Measurements from ENCODE around the gene TMEM81.

Gene TMEM81, protein sequence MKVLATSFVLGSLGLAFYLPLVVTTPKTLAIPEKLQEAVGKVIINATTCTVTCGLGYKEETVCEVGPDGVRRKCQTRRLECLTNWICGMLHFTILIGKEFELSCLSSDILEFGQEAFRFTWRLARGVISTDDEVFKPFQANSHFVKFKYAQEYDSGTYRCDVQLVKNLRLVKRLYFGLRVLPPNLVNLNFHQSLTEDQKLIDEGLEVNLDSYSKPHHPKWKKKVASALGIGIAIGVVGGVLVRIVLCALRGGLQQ

GRCh38 chr1:205084360-205084759 lies at the start of gene TMEM81:
Gene TMEM81 (minus strand): TSS chr1:205084460. CDS start chr1:205084320, 140 bp downstream.
- no peak for DNase-seq

DNA sequence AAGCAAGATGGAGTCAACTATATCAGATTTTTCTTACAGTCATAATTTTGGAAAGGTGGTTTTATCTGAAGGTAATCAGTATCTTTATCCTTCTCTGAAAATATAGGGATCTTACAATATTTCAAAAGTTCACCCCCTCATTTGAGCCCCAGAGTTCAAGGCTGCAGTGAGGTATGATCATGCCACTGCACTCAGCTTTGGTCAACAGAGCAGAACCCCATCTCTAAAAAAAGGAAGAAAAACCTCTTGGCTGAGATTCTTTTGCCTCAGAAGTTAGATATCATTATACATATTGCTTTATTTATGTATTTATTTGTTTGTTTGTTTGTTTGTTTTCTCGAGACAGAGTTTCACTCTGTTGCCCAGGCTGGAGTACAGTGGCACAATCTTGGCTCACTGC lies 49.0 kb upstream of the TMEM81 start:
- DNase-seq = no peak

- DNase-seq = no peak
Observed at GRCh38 chr1:205129447-205130029, 45.3 kb upstream of the TMEM81 start.

- DNase-seq = no peak
Observed at GRCh38 chr1:205128050-205128449, 43.8 kb upstream of the TMEM81 start.

- DNase-seq = no peak
Observed at GRCh38 chr1:205127646-205128045, 43.4 kb upstream of the TMEM81 start.

DNA sequence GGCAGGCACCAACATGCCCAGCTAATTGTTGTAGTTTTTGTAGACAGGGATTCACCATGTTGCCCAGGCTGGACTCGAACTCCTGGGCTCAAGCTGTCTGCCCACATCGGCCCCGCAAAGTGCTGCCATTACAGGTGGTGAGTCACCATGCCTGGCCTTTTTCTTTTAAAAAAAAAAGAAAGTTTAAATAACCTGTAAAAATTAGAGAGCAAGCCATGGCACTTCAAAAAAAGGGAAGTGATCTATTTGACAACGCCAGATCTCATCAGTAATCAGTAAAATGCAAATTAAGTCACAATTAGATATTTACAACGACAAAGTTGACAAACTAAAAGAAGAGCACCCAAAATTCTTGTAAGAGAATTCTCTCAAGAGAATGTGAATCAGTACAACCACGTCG lies 40.5 kb upstream of the TMEM81 start:
- no peak for DNase-seq

GRCh38 chr1:205122489-205122882 lies 38.2 kb upstream of the TMEM81 start:
- no peak for DNase-seq

GRCh38 chr1:205121660-205122488 lies 37.6 kb upstream of the TMEM81 start, which contains the start of gene RBBP5:
Gene RBBP5 (minus strand): TSS chr1:205121978. CDS start chr1:205121873, 105 bp downstream.
- peak; percentile 97 for DNase-seq

GRCh38 chr1:205118752-205119151 lies 34.5 kb upstream of the TMEM81 start:
- DNase-seq = no peak

DNA sequence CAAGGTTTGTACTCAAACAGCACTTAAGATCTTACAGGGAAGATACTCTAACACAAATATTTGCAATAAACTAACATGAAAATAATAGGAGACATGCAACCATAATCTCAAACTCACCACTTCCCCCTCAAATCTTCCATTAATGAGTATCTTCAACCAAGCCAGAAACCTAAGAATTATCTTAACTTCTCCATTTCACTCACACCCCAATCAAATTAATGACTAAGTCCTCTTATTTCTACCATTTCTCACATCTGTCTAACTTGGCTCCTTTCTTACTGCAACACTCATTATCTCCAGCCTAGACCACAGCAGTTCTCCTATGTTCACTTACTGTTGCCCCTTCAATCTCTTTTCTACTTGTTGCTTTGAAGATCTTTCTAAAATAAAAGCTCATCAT lies 27.1 kb upstream of the TMEM81 start:
- DNase-seq = no peak

GRCh38 chr1:205109711-205110110 lies 25.5 kb upstream of the TMEM81 start:
- DNase-seq = no peak

DNA sequence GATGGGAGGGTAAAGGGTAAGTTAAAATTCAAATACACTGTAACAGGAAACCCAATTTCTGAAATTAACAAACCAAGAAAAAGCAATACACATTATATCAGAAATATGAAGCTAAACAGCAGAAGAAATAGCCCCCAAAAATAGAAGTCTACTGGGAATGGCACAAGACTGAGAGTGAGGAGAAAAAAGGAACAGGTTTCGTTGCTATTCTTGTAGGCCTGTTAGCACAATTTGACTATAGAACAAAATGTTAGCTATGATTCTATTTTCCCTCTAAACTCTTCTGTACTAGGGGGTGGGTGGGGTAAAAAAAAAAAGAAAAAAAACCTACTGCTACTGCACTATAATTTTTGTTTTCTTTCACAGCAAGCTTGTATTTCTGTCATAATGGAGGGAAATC lies 25.0 kb upstream of the TMEM81 start:
- no peak for DNase-seq

GRCh38 chr1:205108464-205108863 lies 24.2 kb upstream of the TMEM81 start:
- no peak for DNase-seq

GRCh38 chr1:205107327-205107726 lies 23.1 kb upstream of the TMEM81 start:
- DNase-seq = no peak

- DNase-seq = no peak
Observed at GRCh38 chr1:205102404-205102803, 18.1 kb upstream of the TMEM81 start.

DNA sequence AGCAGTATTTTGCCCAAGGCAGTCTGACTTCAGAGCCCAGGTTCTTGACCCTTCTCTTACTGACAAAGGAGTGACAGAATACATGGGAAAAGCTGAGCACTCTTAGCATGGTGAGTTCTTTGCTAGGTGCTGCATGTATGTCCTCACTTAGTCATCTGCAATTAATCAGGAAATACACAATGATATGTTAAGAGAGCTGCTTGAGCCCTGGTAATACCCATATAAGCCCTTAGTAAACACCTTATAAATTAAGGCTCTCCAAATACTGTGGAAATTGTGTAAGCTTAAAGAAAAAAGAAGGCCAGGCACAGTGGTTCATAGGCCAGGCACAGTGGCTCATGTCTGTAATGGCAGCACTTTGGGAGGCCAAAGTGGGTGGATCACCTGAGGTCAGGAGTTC lies 14.0 kb upstream of the TMEM81 start:
- no peak for DNase-seq

- DNase-seq = no peak
Observed at GRCh38 chr1:205095422-205095821, 11.2 kb upstream of the TMEM81 start.

DNA sequence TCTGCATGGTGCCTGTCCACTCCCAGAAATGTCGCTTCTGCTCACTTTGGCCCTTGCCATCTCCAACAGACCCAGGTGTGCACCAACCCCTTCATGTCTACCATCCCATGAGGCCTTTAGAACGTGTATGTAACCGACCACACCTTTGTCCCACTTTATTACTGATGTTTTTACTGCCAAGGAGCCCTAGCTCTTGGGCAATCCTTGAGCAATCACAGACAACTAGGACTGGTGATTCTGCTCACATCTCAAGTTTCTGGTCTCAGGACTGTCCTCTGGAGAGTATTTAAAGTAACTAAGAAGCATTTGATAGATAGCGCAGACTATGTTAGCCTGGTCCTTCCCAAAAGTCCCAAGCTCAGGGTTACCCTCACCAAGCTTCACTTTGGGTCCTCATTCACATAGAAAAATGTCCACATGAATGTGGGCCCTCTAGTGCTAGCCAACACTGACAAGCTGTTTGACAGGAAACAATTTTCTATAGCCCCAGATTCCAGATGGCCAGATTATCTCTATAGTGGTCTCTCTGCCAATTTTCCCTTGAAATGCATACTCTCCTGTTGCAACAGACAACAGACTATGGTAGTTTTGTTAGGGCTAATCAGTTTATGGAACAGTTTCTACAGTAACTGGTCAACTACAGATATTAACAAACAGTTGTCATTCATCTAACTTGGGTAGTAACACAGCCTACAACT lies 6.9 kb upstream of the TMEM81 start:
- no peak for DNase-seq

DNA sequence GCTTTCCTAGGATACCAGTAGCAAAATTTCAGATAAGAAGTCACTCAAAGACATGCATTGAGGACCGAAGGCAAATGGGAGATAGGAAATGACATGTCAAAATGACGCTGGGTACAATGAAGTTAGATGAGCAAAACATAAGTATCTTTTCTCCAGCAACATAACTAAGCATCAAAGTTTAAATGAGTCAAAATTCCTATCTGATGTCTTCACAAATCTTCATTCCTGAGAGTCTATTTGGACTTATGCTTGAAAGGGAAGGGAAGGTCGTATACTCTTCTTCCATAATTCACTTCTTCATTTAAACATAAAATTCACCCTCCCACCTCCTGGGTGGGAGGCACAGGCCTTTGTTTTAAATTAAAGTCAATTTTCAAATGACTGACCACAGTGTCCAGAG lies 4.1 kb upstream of the TMEM81 start:
- no peak for DNase-seq

- DNase-seq = no peak
Observed at GRCh38 chr1:205082431-205082830, 1.8 kb downstream of the TMEM81 start.

GRCh38 chr1:205077934-205078311 lies 6.3 kb downstream of the TMEM81 start:
- DNase-seq = no peak

GRCh38 chr1:205077158-205077933 lies 6.9 kb downstream of the TMEM81 start:
- no peak for DNase-seq

All from NCI-H345 (cell line).